Bronchial epithelial cell (primary cell): Measurements from ENCODE around the gene RSPO3. TPM values are rescaled to one million over a fixed set of nuclear protein-coding genes. Genes with fewer than 3 reads are reported as not detected.

Experiments
- DNase-seq: peaks from one replicate; pipeline ENCODE4 v3.0.0-alpha.2; 2010; ENCODE audit warnings: low read depth
- FAIRE-seq: peaks from 2 replicates; lab custom pipeline; 2011; peaks lifted over from hg19 to GRCh38; lab: Jason Lieb, UNC
- H3K27me3 ChIP-seq: 2 replicates; pipeline ENCODE4 v1.5.1; 2011; ENCODE audit warnings: low read length; ENCODE audit not compliant: control insufficient read depth, insufficient read depth
- H3K36me3 ChIP-seq: 2 replicates; pipeline ENCODE4 v1.5.1; 2011; ENCODE audit warnings: low read length; ENCODE audit not compliant: control insufficient read depth, insufficient read depth
- H3K4me3 ChIP-seq: 2 replicates; pipeline ENCODE4 v1.5.1; 2011; ENCODE audit warnings: mild to moderate bottlenecking, low read depth, low read length, control low read depth
- CTCF ChIP-seq: IDR thresholded peaks from 2 replicates; pipeline ENCODE4 v1.5.1; 2011; ENCODE audit warnings: mild to moderate bottlenecking, moderate library complexity, low read length, control low read depth, inconsistent platforms; ENCODE audit not compliant: insufficient read depth, severe bottlenecking
- total RNA-seq: library from RNA; depleted of rRNA; stranded (reverse); fragments of >200 nt; gene quantifications from 2 replicates; pipeline ENCODE4 v1.2.1, GENCODE V29; 2014

RSPO3 gene
- total RNA-seq, 1 donor from 2014 or later, result not detected

DNA sequence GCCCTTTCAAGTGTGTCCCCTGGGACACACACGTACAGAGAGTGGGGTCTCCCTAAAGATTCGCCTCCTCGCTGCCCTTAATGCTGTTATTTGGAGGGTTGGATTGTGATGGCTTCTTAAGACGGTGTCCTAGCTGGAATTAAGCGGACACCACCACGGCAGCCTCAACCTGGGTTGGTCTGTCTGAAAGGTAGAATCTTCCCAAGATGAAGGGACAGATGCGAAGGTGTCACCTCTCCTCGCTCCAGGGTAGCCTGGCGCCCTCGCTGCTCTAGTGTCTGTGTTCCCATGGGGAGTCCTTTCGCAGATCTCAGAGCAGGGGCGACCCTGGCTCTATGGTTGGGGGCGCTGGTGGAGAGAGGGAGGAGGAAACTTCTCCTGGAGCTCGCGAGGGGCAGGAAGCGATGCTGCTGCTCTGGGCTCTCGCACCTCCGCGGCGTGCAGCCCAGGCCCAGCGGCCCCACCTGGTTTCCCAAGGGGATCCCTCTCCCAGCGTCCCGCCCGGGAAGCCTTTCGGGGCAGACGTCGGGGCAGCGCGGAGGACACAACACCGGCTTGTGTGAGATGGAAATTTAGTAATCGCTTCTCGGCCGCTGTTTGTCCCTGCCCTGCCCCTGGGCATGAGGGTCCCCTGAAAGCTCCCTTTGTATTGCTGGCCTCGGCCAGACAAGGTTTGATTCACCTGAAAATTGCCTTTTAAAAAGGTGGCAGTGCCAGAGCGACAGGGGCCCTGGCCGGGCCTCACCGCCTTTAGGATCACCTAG is 1.7 kb downstream of the RSPO3 start:
- no peak overlapping the region for H3K4me3 ChIP-seq
- no peaks in the 10 kb centered on the region for H3K36me3 ChIP-seq
- no peak for DNase-seq
- peaks cover 39% of the 10 kb centered on the region for H3K27me3 ChIP-seq
- peak; percentile 58 for FAIRE-seq
- TF ChIP-seq CTCF, result no peak

GRCh38 chr6:127120787-127121636 is 2.5 kb downstream of the RSPO3 start:
- Histone ChIP-seq H3K27me3 (peaks cover 37% of the 10 kb centered on the region), H3K36me3 (no peaks in the 10 kb centered on the region), H3K4me3 (no peak overlapping the region)
- DNase-seq (peak; percentile 67), FAIRE-seq (no peak)
- TF ChIP-seq CTCF, result peak; percentile 91

DNA sequence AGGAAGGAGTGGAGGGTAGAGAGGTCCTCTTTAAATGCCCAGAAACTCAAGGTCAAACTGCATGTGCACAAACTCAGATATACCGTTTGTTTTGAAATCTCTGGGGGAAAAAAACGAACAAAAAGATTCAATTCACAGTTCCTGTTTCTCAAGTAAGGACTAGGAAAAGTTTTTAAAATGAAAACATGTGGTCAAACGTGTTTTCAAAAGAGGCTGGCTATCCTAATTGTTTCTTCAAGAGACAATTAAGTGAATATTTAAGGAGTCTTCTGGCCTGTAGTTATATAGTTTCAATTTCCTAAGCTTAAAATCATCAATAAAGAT is 3.1 kb downstream of the RSPO3 start:
- Histone ChIP-seq H3K27me3 (peaks cover 36% of the 10 kb centered on the region), H3K36me3 (no peaks in the 10 kb centered on the region), H3K4me3 (no peak overlapping the region)
- DNase-seq (no peak), FAIRE-seq (no peak)
- no peak for TF ChIP-seq CTCF

DNA sequence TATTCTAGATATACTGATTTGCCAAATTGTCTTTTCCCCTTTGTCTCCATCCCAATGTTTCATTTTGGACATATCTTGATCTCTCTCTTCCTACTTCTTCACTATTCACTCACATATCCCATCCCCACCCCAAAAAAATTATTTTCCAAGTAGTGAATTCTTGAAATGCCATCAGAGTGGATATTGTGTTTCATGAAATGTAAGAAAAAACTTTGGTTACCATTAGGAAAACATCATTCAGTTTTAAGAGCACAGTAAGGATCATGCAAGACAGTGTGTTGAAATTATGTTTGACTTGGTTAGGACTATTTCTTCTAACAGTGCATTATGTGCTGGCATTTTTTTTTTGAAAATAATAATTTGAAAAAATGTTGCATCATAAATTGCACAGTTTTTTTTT is 5.7 kb downstream of the RSPO3 start:
- DNase-seq (no peak), FAIRE-seq (no peak)
- H3K4me3 ChIP-seq, result no peak overlapping the region
- no peaks in the 10 kb centered on the region for H3K36me3 ChIP-seq
- TF ChIP-seq CTCF, result no peak
- peaks cover 24% of the 10 kb centered on the region for H3K27me3 ChIP-seq

- H3K27me3 ChIP-seq, result peaks cover 21% of the 10 kb centered on the region
- no peak for TF ChIP-seq CTCF
- FAIRE-seq, result no peak
- no peak overlapping the region for H3K4me3 ChIP-seq
- no peak for DNase-seq
- H3K36me3 ChIP-seq, result no peaks in the 10 kb centered on the region
Measured at GRCh38 chr6:127124680-127125079, 6.2 kb downstream of the RSPO3 start.
